Heart left ventricle (tissue), 16 donors: Measurements from ENCODE around the gene KDM4B. TPM values are rescaled to one million over a fixed set of nuclear protein-coding genes. Genes with fewer than 3 reads are reported as not detected.

ENCODE experiments used
- ATAC-seq, 4 donors: fragments of 200-7000 bp; cut with Tn5 transposase; one replicate each; pipeline ENCODE4 v1.9.1; 2020 to 2022; ENCODE audit warnings: moderate library complexity in 4 of 4, mild to moderate bottlenecking in 3 of 4, moderate number of reproducible peaks in 1 of 4
- DNase-seq, 5 donors: peaks; one replicate each; pipeline ENCODE4 v3.0.0-alpha.2; 2020
- H3K27ac ChIP-seq, 12 donors: fragments of 200-600 bp; sonication (generic) in 4 of 12; one replicate each; pipeline versions ENCODE4 v1.5.0 to v1.8.0; 2016 to 2022; ENCODE audit warnings: mild to moderate bottlenecking in 2 of 12
- H3K27me3 ChIP-seq, 9 donors: fragments of 200-600 bp; sonication (generic) in 2 of 9; one replicate each; pipeline versions ENCODE4 v1.5.1 to v1.8.0; 2016 to 2022; ENCODE audit warnings: mild to moderate bottlenecking in 3 of 9
- H3K36me3 ChIP-seq, 9 donors: fragments of 200-600 bp; sonication (generic) in 2 of 9; one replicate each; pipeline versions ENCODE4 v1.5.0 to v1.8.0; 2018 to 2022; ENCODE audit warnings: mild to moderate bottlenecking in 2 of 9
- H3K4me1 ChIP-seq, 12 donors: fragments of 200-600 bp; sonication (generic) in 4 of 12; one replicate each; pipeline versions ENCODE4 v1.5.0 to v1.8.0; 2016 to 2022; ENCODE audit warnings: mild to moderate bottlenecking in 3 of 12
- H3K4me3 ChIP-seq, 12 donors: fragments of 200-600 bp; sonication (generic) in 4 of 12; one replicate each; pipeline versions ENCODE4 v1.5.0 to v1.8.0; 2017 to 2022; ENCODE audit warnings: mild to moderate bottlenecking in 9 of 12, moderate library complexity in 4 of 12
- H3K9me3 ChIP-seq, 12 donors: fragments of 200-600 bp; sonication (generic) in 4 of 12; one replicate each; pipeline versions ENCODE4 v1.5.0 to v1.8.0; 2016 to 2022; ENCODE audit warnings: mild to moderate bottlenecking in 1 of 12
- POLR2A ChIP-seq, 2 donors: fragments of 450-650 bp; IDR thresholded peaks; one replicate each; pipeline ENCODE4 v1.6.1; 2017; ENCODE audit warnings: antibody characterized with exemption in 2 of 2, mild to moderate bottlenecking in 2 of 2, moderate library complexity in 2 of 2
- WGBS, 4 donors: extraction: QIAGEN DNeasy Blood & Tissue Kit in 2 of 4; methylation state at CpG; one replicate each; pipeline versions ENCODE4 v1.1.5 to v1.1.7; 2013 to 2018; 5-methylcytosine and 5-hydroxymethylcytosine counted together
- intact Hi-C, 10 donors: fragments of 100-400 bp; cut with DNase I; formaldehyde crosslinking; loops; one replicate each; pipeline versions ENCODE4 v1.11.1 to v1.14.2; 2022
- polyA plus RNA-seq, 2 donors: library from polyadenylated mRNA; stranded (reverse); fragments of 200-250 nt; gene quantifications; one replicate each; pipeline ENCODE4 v1.2.3, GENCODE V29; 2013
- total RNA-seq, 9 donors: library from RNA; depleted of rRNA in 2 of 9; stranded (reverse); fragments of >200 nt in 2 of 9; fragmentation: NEBNext Ultra II Directional in 3 of 9; extraction: Animal tissue kit (Norgen Biotek cat#: 25700) in 3 of 9; gene quantifications; one replicate each; pipeline versions ENCODE4 v1.1.0 to v1.2.4, GENCODE V29; 2016 to 2023
- TF ChIP-seq, protein P1 (sequence below), 12 donors: fragments of 200-600 bp; sonication (generic) in 4 of 12; IDR thresholded peaks; one replicate each; pipeline versions ENCODE4 v1.5.0 to v1.8.0; 2018 to 2022; ENCODE audit warnings: antibody characterized with exemption in 12 of 12, mild to moderate bottlenecking in 5 of 12
- donor health status: ischemic (EF 13 %, LVEDD 7.1; RV severe dilation, severe dysfunction).
- donor health status: healthy with polysubstance abuse.
- donor health status: DM: no; HTN: yes; CAD: no.
- donor health status: DM: no; HTN: no; CAD: no.
- donor health status: ischemic (EF 25% LVEDD 6.9; RV normal size, moderate dysfunction).
- donor health status: ischemic (EF 25% LVEDD 5.7; RV mildly dilated, moderate dysfunction).
- donor health status: healthy.
- donor health status: DM: yes; HTN: yes; CAD: no.
- donor health status: ischemic (EF 35%, LVEDD 5.7; RV mildly dilated, moderate dysfunction).
- donor health status: nonischemic (EF 11% LVEDD 7.7; RV severe dilation, severe dysfunction).
- donor health status: DM: yes; HTN: yes; CAD: no.
- donor health status: PGD.
- donor health status: ischemic (EF 29% LVEDD 5.4; RV normal size, mild dysfunction).
- donor health status: nonischemic (EF 23%, LVEDD 6.1; RV moderate dilation, normal function).

The KDM4B gene
- total and polyA plus RNA-seq, 11 donors = 21.5 to 36.5 (median 27.2) TPM

DNA sequence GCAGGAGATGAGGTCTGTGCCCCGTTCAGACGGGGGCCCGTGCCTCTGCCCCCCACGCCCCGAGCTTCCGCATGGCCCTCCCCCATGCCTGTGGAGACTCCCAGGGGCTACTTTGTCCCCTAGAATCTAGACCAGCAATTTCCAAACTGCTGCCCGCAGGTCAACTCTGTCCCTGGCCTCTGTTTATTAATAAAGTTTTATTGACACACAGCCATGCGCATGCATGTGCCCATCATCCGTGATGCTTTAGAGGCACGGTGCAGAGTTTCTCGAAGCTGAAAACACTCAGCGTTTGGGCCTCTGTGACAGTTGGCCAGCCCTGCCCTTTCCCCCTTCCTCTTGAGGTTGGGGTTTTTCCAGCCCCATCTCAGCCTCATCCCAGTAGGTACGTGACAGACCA is 140.0 kb downstream of the KDM4B start:
- intact Hi-C loops = no loop called here
- 91 to 94% (median 93%) methylated on average over 13 of the region's 13 CpGs for WGBS, 4 donors
- Histone ChIP-seq H3K27ac (no peak overlapping the region), H3K36me3 (peaks cover 0 to 53% (median 30%) of the 10 kb centered on the region in 9 donors), H3K27me3 (no peaks in the 10 kb centered on the region), H3K4me3 (no peak overlapping the region), H3K4me1 (peaks cover 0 to 49% (median 21%) of the 10 kb centered on the region in 12 donors), H3K9me3 (no peaks in the 10 kb centered on the region)
- DNase-seq = no peak
- no peak for ATAC-seq
- TF ChIP-seq, protein P1, sequence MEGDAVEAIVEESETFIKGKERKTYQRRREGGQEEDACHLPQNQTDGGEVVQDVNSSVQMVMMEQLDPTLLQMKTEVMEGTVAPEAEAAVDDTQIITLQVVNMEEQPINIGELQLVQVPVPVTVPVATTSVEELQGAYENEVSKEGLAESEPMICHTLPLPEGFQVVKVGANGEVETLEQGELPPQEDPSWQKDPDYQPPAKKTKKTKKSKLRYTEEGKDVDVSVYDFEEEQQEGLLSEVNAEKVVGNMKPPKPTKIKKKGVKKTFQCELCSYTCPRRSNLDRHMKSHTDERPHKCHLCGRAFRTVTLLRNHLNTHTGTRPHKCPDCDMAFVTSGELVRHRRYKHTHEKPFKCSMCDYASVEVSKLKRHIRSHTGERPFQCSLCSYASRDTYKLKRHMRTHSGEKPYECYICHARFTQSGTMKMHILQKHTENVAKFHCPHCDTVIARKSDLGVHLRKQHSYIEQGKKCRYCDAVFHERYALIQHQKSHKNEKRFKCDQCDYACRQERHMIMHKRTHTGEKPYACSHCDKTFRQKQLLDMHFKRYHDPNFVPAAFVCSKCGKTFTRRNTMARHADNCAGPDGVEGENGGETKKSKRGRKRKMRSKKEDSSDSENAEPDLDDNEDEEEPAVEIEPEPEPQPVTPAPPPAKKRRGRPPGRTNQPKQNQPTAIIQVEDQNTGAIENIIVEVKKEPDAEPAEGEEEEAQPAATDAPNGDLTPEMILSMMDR (IDR thresholded peaks at IDR 0.05) = no peak
- no peak for TF ChIP-seq POLR2A (IDR thresholded peaks at IDR 0.05)

DNA sequence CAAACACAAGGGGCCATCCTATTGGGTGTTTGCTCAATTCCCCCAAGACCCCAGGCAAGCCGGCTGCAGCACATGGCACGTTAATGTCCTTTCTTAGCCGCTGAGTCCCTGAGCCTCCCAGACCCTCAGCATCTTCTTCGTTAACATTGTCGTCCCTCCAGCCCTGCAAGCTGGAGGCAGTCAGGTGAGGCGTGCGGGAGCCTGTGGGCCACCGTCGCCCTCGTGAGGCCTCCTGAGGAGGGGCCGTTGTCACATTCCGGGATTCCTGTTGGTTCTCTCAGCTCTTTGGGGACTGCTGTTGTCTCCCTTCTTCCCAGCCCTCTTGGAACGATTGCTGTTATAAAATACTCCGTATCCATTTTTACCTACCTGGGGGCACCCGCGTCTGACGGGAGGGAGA is 140.6 kb downstream of the KDM4B start:
- Histone ChIP-seq H3K4me1 (peaks cover 0 to 49% (median 18%) of the 10 kb centered on the region in 12 donors), H3K27ac (no peak overlapping the region), H3K9me3 (no peaks in the 10 kb centered on the region), H3K4me3 (no peak overlapping the region), H3K27me3 (no peaks in the 10 kb centered on the region), H3K36me3 (peaks cover 0 to 60% (median 31%) of the 10 kb centered on the region in 9 donors)
- ATAC-seq (no peak), DNase-seq (no peak)
- intact Hi-C loops = no loop called here
- TF ChIP-seq, protein P1 (IDR thresholded peaks at IDR 0.05) = no peak
- TF ChIP-seq POLR2A (IDR thresholded peaks at IDR 0.05) = no peak
- WGBS, 4 donors = 87 to 93% (median 92%) methylated on average over 17 of the region's 17 CpGs

DNA sequence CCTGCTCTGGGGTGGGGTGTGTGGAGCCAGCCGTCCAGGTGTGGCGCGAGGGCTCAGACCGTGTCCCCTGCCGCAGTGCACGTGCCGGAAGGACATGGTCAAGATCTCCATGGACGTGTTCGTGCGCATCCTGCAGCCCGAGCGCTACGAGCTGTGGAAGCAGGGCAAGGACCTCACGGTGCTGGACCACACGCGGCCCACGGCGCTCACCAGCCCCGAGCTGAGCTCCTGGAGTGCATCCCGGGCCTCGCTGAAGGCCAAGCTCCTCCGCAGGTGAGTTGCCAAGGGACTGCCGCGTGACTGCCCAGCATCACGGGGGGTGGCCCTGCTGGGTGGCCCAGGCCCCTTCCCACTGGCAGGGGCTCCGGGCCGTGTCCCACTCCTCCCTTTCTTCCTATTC is 141.6 kb downstream of the KDM4B start:
- H3K9me3 ChIP-seq = no peaks in the 10 kb centered on the region
- DNase-seq = no peak
- no peak for ATAC-seq
- TF ChIP-seq POLR2A (IDR thresholded peaks at IDR 0.05) = no peak
- TF ChIP-seq, protein P1 (IDR thresholded peaks at IDR 0.05) = no peak
- no peaks in the 10 kb centered on the region for H3K27me3 ChIP-seq
- H3K27ac ChIP-seq = no peak overlapping the region
- 94 to 96% (median 95%) methylated on average over 25 to 27 of the region's 27 CpGs for WGBS, 4 donors
- intact Hi-C loops = no loop called here
- H3K4me1 ChIP-seq = peaks cover 0 to 49% (median 15%) of the 10 kb centered on the region in 12 donors
- peaks cover 0 to 63% (median 31%) of the 10 kb centered on the region in 9 donors for H3K36me3 ChIP-seq
- no peak overlapping the region for H3K4me3 ChIP-seq

DNA sequence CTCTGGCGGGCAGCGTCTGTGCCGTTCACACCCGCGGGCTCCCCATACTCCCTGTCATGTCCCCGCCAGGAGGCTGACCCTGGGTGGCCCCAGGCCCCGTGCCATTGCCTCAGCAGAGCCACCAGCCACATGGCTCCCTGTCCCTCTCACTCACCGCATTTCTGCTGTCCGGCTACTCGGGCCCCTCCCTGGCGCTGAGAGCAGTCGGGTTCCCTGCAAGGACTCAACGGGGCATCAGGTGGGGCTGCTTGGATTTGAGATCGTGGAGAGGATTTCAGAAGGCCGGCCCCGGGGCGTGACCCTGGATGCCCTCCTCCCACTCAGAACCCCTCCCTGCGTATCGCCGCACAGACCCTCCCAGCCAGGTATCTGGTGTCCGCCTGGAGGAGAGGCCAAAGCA is 142.1 kb downstream of the KDM4B start:
- 92 to 97% (median 94%) methylated on average over 15 to 21 of the region's 21 CpGs for WGBS, 4 donors
- DNase-seq = no peak
- Histone ChIP-seq H3K36me3 (peaks cover 0 to 59% (median 31%) of the 10 kb centered on the region in 9 donors), H3K9me3 (no peaks in the 10 kb centered on the region), H3K27ac (no peak overlapping the region), H3K4me3 (no peak overlapping the region), H3K4me1 (peaks cover 0 to 50% (median 15%) of the 10 kb centered on the region in 12 donors), H3K27me3 (no peaks in the 10 kb centered on the region)
- ATAC-seq = no peak
- no peak for TF ChIP-seq POLR2A (IDR thresholded peaks at IDR 0.05)
- TF ChIP-seq, protein P1 (IDR thresholded peaks at IDR 0.05) = no peak
- intact Hi-C loops = no loop called here
